CD4-positive, alpha-beta T cell (primary cell): ENCODE results near the gene TMCC3. TPM values are rescaled to one million over a fixed set of nuclear protein-coding genes. Genes with fewer than 3 reads are reported as not detected.
"Not testable (repeated sequence)": the region's sequence is repeated elsewhere in the genome, so short reads cannot be mapped to it uniquely, and the experiment has no call there.

Experiments used
- ATAC-seq: fragments of 200-7000 bp; cut with Tn5 transposase; one replicate; pipeline ENCODE4 v1.10.0; 2022; ENCODE audit warnings: mild to moderate bottlenecking; ENCODE audit not compliant: poor library complexity
- CTCF ChIA-PET: fragments of 350-600 bp; sonication (Branson Sonifier 250); formaldehyde crosslinking; loops from one replicate; lab custom pipeline; 2021; ENCODE audit warnings: antibody characterized with exemption, inconsistent platforms; lab: Charles Lee
- POLR2A ChIA-PET: fragments of 350-600 bp; sonication (Branson Sonifier 250); formaldehyde crosslinking; loops from one replicate; lab custom pipeline; 2021; ENCODE audit warnings: antibody characterized with exemption, inconsistent platforms; lab: Charles Lee
- DNase-seq, 14 experiments: peaks; one replicate each; pipeline ENCODE4 v3.0.0-alpha.2; 2013 to 2020; ENCODE audit warnings: mixed read lengths in 2 of 14
- H3K27ac ChIP-seq, 2 donors: one replicate each; pipeline versions ENCODE4 v1.5.1 to v1.7.0; 2013; ENCODE audit warnings: low read length in 2 of 2, low read depth in 1 of 2, mild to moderate bottlenecking in 1 of 2
- H3K27me3 ChIP-seq, 2 experiments: 1 replicate in 1 of 2; 2 replicates in 1 of 2; pipeline versions ENCODE4 v1.6.1 to v1.7.0; 2013; ENCODE audit warnings: low read length in 2 of 2, control low read depth in 1 of 2, mild to moderate bottlenecking in 1 of 2, moderate library complexity in 1 of 2; ENCODE audit not compliant: insufficient read depth in 2 of 2, control insufficient read depth in 1 of 2
- H3K36me3 ChIP-seq: one replicate; pipeline ENCODE4 v1.6.1; 2013; ENCODE audit warnings: low read length, control low read depth; ENCODE audit not compliant: insufficient read depth
- H3K4me1 ChIP-seq: one replicate; pipeline ENCODE4 v1.6.1; 2013; ENCODE audit warnings: low read length, control low read depth; ENCODE audit not compliant: insufficient read depth
- H3K4me3 ChIP-seq: one replicate; pipeline ENCODE4 v1.5.1; 2013; ENCODE audit warnings: mild to moderate bottlenecking, low read length, moderate library complexity
- H3K9me3 ChIP-seq, 2 experiments: 1 replicate in 1 of 2; 2 replicates in 1 of 2; pipeline versions ENCODE4 v1.6.1 to v1.7.0; 2013; ENCODE audit warnings: low read length in 2 of 2, mild to moderate bottlenecking in 2 of 2, control low read depth in 1 of 2, moderate library complexity in 1 of 2; ENCODE audit not compliant: control insufficient read depth in 1 of 2, insufficient read depth in 1 of 2
- H3K27ac Mint-ChIP-seq: one replicate; pipeline ENCODE4 v1.8.0; 2020; ENCODE audit warnings: mixed read lengths
- H3K27me3 Mint-ChIP-seq: one replicate; pipeline ENCODE4 v1.8.0; 2021; ENCODE audit warnings: mixed read lengths
- H3K36me3 Mint-ChIP-seq: one replicate; pipeline ENCODE4 v1.8.0; 2021; ENCODE audit warnings: low read depth, mixed read lengths
- H3K4me1 Mint-ChIP-seq: one replicate; pipeline ENCODE4 v1.8.0; 2021; ENCODE audit warnings: low read depth, mixed read lengths
- H3K4me3 Mint-ChIP-seq: one replicate; pipeline ENCODE4 v1.8.0; 2020; ENCODE audit warnings: mild to moderate bottlenecking, mixed read lengths
- H3K9me3 Mint-ChIP-seq: one replicate; pipeline ENCODE4 v1.8.0; 2020; ENCODE audit warnings: mixed read lengths
- CTCF ChIP-seq: fragments of 200-600 bp; IDR thresholded peaks from one replicate; pipeline ENCODE4 v1.8.0; 2022; ENCODE audit warnings: antibody characterized with exemption, mild to moderate bottlenecking
- intact Hi-C, 2 experiments: fragments of 100-400 bp; cut with DNase I in 1 of 2; cut with micrococcal nuclease in 1 of 2; formaldehyde crosslinking; loops; one replicate each; pipeline versions ENCODE4 v1.15.1 to v1.9.0; 2023 to 2025; cut with DNase I, micrococcal nuclease
- total RNA-seq, 174 experiments: library from RNA in 2 of 174; stranded (reverse) in 2 of 174; gene quantifications; one replicate each; pipeline ENCODE4 v1.2.3 and lab custom pipeline; 2021 to 2026

TMCC3 gene
- total RNA-seq, 2 experiments from 2014 or later = 0.78 to 1.3 TPM

DNA sequence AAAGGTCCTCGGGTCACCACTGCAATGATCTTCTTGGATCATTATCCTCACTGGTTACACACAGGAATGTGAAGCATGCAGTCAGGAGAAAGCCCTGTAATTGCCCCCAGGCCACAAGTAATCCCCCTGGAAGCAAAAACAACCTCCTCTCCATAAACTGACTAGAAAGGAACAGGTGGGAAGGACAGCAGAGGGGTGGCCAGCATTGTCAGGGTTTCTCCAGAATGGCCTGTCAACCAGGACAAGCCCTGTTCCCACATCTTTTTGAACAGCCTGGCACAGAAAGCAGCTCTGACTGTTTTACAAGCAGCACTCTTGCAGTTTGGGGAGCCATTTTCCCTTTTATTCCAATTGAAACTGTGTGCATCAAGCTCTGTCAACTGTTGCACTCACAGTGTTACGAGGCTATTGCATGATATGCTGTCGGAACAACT is 36.1 kb downstream of the TMCC3 start:
- ATAC-seq = no peak
- DNase-seq = no peak
- no peaks in the 10 kb centered on the region for H3K36me3 ChIP-seq
- H3K36me3 Mint-ChIP-seq = no peaks in the 10 kb centered on the region
- intact Hi-C loops = no loop called here
- no peaks in the 10 kb centered on the region for H3K4me1 Mint-ChIP-seq
- CTCF ChIA-PET = no interaction called here
- H3K4me1 ChIP-seq = no peaks in the 10 kb centered on the region
- H3K9me3 ChIP-seq = no peaks in the 10 kb centered on the region
- H3K27ac Mint-ChIP-seq = no peak overlapping the region
- peaks cover 0 to 3% of the 10 kb centered on the region in 2 experiments for H3K27me3 ChIP-seq
- POLR2A ChIA-PET = no interaction called here
- no peak overlapping the region for H3K4me3 Mint-ChIP-seq
- peaks cover 4% of the 10 kb centered on the region for H3K27me3 Mint-ChIP-seq
- no peak overlapping the region for H3K4me3 ChIP-seq
- TF ChIP-seq CTCF = no peak
- no peaks in the 10 kb centered on the region for H3K9me3 Mint-ChIP-seq
- no peak overlapping the region for H3K27ac ChIP-seq

DNA sequence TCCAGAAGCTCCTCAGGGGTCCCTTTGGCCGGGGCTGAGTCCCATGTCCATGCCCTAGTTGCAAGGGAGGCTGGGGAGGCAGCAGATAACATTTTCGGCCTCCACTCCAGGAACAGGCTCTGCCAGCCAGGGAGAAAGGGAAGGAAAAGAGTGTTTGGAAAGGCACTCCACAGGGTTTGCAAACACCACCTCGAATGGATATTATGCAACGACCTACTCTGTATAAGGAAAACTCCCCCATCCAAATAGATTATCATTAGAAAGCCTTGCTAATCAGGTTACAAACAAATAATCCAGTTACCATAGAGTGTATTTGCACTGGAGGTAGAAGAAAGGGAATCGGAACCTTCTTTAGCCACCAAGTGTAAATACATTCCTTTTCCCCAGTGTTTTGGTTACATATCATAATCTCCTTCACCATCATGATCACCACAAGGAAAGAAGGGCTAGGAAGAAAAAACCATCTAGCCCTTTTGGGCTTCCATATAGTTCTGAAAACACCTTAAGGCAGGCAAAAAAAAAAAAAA is 40.4 kb downstream of the TMCC3 start:
- no peak overlapping the region for H3K4me3 Mint-ChIP-seq

DNA sequence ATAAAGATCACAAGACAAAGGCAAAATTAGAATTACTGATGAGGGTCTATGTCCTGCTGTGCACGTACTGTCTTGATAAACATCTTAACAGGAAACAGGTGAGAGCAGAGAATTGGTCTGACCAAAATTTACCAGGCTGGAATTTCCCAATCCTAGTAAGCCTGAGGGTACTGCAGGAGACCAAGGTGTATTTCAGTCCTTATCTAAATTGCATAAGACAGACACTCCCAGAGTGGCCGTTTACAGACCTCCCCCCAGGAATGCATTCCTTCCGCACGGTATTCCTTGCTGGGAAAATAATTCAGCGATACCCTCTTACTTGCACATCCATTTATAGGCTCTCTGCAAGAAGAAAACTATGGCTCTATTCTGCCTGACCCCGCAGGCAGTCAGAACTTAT is 43.5 kb downstream of the TMCC3 start:
- H3K9me3 ChIP-seq, H3K9me3 Mint-ChIP-seq, H3K27ac ChIP-seq, ATAC-seq, CTCF ChIA-PET, H3K4me3 Mint-ChIP-seq, H3K36me3 Mint-ChIP-seq, H3K4me1 ChIP-seq, H3K27ac Mint-ChIP-seq, POLR2A ChIA-PET, H3K27me3 ChIP-seq, H3K36me3 ChIP-seq, H3K4me1 Mint-ChIP-seq, DNase-seq, H3K27me3 Mint-ChIP-seq, H3K4me3 ChIP-seq: not testable (repeated sequence)
- intact Hi-C loops = loop anchor here in 1 of 2 experiments (10.0 kb wide), 1 partner anchor 928 kb away; no protein-coding TSS in a partner anchor

More for the DNA sequence above, 40.4 kb downstream of the TMCC3 start:
- no peak for TF ChIP-seq CTCF
- no peak overlapping the region for H3K27ac ChIP-seq
- Mint-ChIP-seq H3K27ac (no peak overlapping the region), H3K27me3 (peaks cover 7% of the 10 kb centered on the region), H3K4me1 (no peaks in the 10 kb centered on the region), H3K36me3 (no peaks in the 10 kb centered on the region), H3K9me3 (peaks cover 7% of the 10 kb centered on the region)
- no peaks in the 10 kb centered on the region for H3K36me3 ChIP-seq
- DNase-seq = no peak
- ChIA-PET CTCF (no interaction called here), POLR2A (no interaction called here)
- H3K27me3 ChIP-seq = peaks cover 0 to 3% of the 10 kb centered on the region in 2 experiments
- intact Hi-C loops = loop anchor here in 1 of 2 experiments (10.0 kb wide), 1 partner anchor 925 kb away; no protein-coding TSS in a partner anchor
- no peaks in the 10 kb centered on the region for H3K4me1 ChIP-seq
- H3K4me3 ChIP-seq = no peak overlapping the region
- H3K9me3 ChIP-seq = no peaks in the 10 kb centered on the region
- ATAC-seq = no peak

DNA sequence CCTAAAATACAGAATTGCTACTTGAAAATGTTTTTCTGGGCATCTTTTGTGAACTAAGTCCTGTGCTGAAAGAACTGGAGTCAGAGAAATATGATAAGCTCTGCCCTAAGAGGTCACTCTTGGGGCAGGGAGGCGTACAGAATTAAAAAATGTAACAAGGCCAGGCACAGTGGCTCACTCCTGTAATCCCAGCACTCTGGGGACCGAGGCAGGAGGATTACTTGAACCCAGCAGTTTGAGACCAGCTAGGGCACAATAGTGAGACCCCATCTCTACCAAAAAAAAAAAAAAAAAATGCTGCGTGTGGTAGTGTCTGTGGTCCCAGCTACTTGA is 46.0 kb downstream of the TMCC3 start:
- Mint-ChIP-seq H3K9me3 (peaks cover 7% of the 10 kb centered on the region), H3K27ac (no peak overlapping the region), H3K27me3 (peaks cover 7% of the 10 kb centered on the region), H3K4me1 (no peaks in the 10 kb centered on the region), H3K36me3 (no peaks in the 10 kb centered on the region), H3K4me3 (no peak overlapping the region)
- Histone ChIP-seq H3K27me3 (peaks cover 0 to 5% of the 10 kb centered on the region in 2 experiments), H3K27ac (no peak overlapping the region), H3K9me3 (no peaks in the 10 kb centered on the region), H3K36me3 (no peaks in the 10 kb centered on the region), H3K4me1 (no peaks in the 10 kb centered on the region), H3K4me3 (no peak overlapping the region)
- POLR2A ChIA-PET = no interaction called here
- intact Hi-C loops = loop anchor here (5.0 to 10.0 kb wide), 4 partner anchors 158 to 930 kb away; no protein-coding TSS in a partner anchor
- CTCF ChIA-PET = interaction anchor here (1.1 kb wide), 1 partner anchor 8 kb away, joined by 3 read pairs; no protein-coding TSS in a partner anchor
- no peak for ATAC-seq
- DNase-seq = no peak
- TF ChIP-seq CTCF = no peak
